C4-2B (cell line): ENCODE results near the gene PIP4P1.

Experiments used
- CTCF ChIP-seq: fragments of 450-650 bp; conservative IDR thresholded peaks from 2 replicates; pipeline ENCODE4 v1.5.1; 2017; ENCODE audit warnings: mild to moderate bottlenecking
- ZFX ChIP-seq: fragments of 450-650 bp; IDR thresholded peaks from 2 replicates; pipeline ENCODE4 v1.6.1; 2017

- TF ChIP-seq CTCF: peak; percentile 69
- TF ChIP-seq ZFX: no peak
These were observed 45.4 kb downstream of the PIP4P1 start for GRCh38 chr14:20415782-20416206.
